HCEC 1CT (cell line): ENCODE results near the gene CPLX1.
"Not testable (repeated sequence)": the region's sequence is repeated elsewhere in the genome, so short reads cannot be mapped to it uniquely, and the experiment has no call there.

Source experiments
- DNase-seq: peaks from one replicate; pipeline ENCODE4 v3.0.0-alpha.2; 2017

CPLX1 gene

DNA sequence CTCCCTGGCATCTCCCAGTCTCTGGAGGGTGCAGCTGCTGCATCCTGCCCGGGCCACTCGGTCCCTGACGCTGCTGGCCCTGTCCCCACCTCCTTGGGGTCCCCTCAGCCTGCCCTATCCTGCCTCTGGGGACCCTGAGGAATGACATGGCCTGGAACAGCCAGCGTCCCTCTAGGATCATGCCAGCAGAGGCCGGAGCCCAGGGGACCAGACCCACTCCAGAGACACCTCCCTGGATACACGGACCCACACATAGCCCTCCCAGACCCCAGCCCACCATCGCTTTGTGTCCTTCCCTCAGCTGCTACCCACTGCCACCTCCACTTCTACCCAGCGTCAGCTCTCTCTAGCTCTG, 35.5 kb downstream of the CPLX1 start:
- no peak for DNase-seq

DNA sequence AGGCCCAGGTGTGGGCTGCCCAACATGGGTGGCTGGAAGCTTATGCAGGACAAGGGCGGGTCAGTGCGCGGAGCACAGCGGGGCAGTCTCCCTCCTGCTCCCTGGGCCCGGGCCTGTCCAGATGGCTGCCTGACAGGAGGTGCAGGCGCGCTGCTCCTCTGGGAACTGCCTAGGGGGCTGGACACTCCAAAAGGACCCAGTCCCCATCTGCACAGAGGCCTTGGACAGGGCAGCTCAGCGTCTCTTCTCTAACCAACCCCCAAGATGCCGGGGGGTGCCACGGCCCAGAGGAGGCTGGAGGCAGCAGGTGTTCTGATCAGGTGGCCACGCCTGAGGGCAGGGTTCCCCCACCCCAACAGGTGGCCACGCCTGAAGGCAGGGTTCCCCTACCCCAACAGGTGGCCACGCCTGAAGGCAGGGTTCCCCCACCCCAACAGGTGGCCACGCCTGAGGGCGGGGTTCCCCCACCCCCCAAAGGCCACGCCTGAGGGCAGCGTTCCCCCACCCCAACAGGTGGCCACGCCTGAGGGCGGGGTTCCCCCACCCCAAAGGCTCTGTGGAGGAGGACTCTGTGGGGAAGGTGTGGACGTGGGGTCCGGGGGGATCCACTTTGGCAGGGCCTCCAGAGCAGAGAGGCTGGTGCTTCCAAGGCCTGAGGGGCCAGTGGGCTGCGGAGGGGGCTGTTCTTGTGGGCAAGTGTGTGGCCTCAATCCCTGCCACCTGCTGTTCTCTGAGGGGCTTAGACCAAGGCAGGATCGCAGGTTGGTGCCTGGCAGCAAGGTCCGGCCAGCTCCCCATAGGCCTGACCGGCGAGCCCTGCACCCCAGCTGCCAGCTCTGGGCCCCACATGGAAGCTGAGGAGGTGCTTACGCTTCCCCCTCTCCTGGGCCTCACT, 36.1 kb downstream of the CPLX1 start:
- no peak for DNase-seq

DNA sequence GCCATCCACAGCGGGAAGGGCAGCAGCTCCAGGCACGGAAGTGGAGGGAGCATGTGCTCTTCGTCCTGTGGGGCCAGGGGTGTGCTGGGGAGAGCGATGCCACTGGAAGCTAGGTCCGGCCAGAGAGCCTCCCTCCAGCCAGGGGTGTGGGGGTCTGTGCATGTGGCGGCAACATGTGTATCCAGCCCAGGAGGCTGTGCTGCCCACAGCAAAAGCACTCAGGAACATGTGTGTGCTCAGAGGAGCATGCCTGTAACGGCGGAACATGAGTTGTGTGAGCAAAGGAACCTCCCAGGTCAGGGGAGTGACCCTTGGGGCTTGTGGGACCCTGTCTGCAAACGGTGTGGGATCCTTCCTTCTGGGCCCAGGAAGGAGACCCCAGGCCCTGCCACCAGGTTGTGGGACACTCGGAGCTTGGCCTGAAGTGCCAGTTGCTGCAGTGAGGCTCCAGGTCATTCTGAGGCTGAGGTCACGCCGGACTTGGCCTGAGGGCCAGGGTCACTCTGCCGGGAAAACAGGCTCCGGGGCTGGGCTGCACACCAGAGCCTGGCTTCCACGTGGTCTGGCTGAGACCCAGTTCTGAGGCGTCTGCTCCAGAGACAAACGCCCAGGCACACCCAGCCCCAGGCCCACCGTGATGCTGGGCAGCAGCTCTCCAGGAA, 37.2 kb downstream of the CPLX1 start:
- DNase-seq, result no peak

DNA sequence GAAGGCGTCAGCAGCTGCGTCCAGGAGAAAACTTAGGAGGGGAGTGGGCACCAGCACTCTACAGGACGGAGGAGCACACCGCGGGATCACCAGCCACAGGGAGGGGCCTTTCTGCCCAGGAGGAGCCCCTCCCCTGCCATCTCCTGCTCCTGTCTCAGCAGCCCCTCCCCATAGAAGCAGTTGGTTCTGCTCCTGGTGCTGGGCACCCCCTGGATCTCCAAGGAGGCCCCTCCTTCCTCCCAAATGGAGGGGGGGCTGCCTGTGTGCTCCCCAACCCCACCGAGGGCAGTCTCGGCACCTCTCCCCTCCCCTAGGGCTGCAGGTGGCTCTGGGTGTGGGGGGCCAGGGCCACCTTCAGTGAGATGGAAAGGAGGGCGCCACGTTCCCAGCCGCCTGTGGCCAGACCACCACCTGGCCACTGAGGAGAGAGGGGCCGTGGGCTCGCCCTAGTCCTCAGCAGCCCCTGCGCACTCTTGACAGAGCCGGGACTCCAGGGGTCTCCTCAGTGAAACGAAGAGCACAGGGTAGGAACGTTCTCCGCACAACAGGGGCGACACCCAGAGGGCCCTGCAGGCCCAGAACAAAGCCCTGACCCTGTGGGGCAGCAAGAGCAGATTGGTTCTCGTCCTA, 37.8 kb downstream of the CPLX1 start:
- no peak for DNase-seq

DNA sequence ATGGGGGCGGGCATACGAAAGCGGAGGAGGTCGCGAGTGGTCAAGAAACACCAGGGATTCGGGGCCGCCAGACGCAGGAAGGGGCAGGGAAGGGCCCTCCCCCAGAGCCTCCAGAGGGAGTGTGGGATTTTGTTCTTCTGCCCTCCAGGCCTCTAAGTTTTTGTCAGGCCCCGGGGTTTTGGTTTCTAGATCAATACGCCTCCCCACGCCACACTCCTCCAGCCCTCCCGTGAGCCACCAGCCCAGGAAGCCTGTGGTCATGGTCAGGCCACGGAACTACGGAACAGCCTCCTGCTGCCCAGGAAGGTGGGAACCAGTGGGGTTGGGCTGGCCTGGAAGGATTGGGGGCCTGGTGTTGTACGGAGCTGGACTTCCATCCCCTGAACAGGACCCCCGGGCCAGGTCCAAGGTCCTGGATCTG, 38.4 kb downstream of the CPLX1 start:
- no peak for DNase-seq

DNA sequence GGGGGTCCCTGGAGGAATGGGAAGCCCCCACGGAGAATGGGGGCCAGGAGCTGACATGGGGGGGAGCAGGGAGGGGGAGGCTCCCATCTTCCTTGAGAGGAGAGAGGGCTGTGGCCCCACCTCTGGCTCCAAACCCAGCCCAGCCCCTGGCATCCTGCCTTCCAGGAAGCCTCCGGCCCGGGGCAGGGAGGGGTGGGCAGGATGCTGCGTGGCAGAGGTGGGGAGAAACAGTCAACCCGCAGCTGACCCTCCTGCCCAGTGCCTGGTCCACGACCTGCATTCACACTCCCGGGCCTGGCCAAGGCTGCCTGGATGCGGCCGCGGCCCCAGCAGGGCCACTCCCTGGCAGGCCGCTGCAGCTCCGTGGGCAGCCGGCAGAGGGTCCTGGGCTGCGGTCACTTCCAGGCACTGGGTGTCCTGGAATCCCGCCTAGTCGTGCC, 39.0 kb downstream of the CPLX1 start:
- DNase-seq, result no peak

DNA sequence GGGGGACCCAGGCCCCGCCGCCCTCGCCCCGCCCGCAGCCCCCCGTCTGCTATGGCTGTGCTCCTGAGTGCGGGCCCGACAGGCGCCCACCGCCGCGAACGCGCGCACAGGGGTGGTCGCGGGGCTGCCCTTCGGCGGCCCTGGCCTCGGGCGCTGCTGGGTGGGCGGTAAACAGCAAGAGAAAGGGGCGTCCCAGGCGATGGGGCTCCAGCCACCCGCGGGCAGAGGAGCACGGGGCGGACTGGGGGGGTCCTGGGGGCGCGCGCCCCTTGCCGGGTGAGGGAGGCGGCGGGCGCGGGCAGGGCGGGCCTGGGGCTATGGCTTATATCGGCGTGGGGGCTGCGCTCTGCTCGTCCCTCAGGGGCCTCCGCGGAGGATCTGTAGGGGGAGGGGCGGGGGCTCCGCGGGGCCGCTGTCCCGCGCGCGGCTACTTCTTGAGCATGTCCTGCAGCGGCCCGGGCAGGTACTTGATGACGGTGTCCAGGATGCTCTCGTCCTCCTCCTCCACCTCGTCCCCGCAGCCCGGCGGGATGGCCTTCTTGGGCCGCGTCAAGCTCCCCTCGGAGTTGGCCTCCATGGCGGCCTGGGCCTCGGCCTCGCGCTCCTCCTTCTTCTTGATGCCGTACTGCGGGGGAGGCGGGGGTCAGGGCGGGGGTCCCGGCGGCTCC, 39.7 kb downstream of the CPLX1 start:
- DNase-seq, result no peak

DNA sequence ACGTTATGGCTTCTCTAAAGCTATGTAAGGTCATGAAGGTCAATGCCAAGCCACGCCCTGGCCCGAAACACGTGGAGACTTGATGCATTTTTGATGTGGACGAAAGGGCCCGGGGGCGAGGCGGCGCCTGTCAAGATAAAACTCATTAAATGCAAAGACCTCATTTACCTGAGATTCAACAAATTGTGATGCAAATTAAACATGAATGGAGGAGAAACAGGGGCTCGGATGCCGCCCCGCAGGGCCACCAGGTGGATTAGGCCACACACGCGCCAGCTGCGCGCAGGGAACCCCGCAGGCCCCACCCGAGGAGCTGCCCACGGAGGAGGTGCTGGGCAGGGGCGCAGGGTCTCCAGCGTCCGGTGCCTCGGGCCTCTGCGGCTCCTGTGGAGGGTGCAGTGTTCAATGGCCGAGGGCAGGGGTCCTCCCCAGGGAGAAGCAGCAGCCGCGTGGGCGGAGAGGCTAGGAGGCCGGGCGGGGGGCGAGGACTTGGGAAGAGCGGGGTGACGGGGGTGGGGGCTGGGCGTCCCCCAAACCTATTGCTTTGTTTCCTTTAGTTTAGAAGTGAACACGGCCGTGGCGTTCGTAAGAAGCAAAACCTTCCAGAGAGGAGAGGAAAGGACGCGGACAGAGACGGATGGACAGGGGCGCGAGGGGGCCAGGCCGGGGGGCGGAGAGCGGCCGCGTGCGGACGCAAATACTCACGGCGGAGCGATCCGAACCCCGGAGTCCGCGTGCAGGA, 40.4 kb downstream of the CPLX1 start:
- no peak for DNase-seq

DNA sequence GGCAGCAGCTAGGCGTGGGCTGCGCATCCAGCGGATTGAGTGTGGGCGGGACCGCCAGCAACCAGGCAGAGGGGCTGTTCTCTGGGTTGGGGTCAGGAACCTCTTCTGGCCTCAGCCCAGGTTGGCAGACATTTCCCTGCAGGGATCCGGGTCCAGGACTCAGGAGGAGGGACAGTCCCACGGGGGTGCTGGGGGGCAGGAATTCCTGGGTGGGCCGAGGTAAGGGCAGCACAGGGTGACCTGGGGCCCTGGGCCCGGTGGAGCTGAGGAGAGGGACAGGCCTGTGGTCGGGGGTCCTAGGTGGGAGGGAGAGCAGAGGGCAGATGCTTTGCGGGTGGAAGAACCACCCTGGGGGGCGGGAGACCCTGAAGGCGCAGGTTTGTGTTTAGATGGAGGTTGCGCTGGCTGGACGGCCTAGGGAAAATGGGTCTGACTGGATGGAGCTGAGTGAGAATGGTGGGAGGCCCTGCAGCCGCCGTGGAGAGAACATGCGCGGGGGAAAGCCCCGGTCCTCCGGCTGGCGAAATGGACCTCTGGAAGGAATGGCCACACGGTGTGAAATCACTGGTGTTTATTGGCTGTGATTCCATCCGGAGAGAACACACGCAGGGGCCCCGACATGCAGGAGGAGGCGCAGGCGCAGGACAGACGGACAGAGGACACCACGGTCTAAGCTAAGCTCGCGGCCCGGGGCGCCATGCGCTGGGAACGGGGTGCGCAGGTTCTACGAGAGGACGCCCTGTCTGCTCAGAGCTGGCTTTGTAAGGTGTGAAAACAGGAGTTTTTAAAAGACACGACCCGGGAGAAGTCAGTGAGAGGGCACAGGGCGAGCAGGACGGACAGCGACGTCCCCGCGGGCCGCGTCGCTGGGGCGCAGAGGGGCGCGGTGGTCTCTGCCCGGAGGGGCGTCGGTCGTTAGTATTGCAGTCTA, 41.3 kb downstream of the CPLX1 start:
- DNase-seq, result no peak

DNA sequence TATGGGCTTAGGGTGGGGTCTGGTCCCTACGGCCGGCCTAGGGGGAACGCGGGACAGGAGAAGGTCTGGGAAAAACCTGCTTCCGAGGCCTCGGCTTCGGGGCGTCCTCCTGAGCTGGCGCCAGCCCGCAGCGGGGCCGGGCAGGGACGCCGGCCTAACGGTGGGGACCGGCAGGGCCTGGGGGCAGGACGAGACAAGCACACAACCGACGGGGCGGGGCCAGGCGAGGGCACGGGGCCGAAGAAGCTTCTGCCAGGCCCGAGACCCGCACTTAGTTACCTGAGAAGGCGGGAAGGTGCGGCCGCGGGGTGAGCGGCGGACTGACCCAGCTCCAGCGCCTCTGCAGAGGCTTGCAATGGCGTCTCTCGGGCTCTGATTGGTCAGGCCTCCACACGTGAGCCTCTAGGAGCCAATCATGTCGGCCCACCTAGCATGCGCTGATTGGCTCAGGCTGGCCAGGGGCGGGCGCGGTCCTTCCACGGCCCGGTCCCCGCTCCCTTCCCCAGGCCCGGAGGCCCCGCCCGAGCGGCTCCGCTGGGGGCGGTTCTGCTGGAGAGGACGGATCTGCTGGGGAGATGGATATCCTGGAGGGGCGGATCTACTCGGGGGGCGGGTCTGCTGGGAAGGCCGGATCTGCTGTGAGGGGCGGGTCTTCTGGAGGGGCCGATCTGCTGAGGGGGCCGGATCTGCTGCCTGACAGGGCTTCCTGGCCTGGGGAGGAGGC, 44.3 kb downstream of the CPLX1 start:
- DNase-seq, result peak; percentile 95

DNA sequence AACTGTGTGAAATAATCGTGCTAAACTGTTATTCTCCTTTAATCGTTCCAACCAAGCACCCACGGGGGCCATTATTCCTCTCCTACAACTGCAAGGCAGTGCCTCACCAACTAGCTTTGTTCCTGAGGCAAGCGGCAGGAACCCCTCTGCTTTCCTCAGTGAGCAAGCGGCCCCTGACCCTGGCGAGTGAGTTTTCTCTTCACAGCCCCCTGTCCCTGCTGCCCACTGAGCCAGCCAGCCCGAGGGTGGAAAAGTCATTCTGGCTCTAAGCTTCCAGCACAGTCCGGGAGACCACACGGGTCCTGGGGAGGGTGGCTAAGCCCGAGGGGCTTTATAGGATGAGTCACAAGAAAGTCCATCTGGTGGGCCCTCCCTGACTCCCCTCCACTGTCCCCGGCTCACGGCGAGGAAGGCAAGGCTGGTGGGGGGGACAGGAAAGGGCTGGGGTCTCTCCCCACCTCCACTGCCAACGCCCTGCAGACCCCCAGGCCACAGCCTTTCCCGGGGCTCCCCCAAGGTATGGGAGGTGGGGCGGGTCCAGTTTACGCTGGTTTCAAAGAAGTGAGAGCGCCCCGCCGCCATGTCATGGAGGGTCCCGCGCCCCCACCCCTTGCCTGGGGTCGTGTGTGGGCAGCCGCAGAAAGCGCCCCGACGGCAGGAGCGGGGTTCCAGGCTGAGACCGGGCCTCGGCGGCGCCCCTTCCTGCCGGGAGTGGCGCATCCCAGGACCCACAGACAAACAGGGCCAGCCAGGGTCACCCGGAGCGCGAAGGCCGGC, 45.0 kb downstream of the CPLX1 start:
- no peak for DNase-seq

DNA sequence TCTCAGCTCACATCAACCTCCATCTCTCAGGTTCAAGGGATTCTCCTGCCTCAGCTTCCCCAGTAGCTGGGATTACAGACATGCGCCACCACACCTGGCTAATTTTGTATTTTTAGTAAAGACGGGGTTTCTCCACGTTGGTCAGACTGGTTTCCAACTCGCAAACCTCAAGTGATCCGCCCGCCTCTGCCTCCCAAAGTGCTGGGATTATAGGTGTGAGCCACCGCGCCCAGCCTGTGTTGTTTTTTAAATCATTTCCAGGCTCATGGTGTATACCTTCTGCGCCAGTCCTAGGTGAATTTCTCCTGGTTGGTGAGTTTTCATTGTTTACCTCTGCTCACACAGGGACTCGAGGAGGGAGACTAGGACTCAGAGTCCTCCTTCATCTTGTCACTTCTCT, 45.7 kb downstream of the CPLX1 start:
- DNase-seq, result not testable (repeated sequence)

DNA sequence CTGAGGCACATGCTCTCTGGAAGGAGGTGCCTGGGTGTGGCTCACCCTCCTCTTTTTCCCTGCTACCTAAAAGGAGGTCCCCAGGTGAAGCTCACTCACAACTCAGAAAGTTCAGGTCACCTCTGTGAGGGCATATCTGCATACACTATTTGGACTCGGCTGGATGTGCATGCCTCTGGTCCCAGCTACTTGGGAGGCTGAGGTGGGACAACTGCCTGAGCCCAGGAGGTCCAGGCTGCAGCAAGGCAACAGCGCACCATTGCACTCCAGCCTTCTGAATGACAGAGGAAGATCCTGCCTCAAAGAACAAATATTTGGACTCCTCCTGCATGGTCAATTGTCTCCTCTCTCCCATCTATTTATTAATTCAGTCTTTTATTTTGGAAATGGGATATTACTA, 46.4 kb downstream of the CPLX1 start:
- no peak for DNase-seq

DNA sequence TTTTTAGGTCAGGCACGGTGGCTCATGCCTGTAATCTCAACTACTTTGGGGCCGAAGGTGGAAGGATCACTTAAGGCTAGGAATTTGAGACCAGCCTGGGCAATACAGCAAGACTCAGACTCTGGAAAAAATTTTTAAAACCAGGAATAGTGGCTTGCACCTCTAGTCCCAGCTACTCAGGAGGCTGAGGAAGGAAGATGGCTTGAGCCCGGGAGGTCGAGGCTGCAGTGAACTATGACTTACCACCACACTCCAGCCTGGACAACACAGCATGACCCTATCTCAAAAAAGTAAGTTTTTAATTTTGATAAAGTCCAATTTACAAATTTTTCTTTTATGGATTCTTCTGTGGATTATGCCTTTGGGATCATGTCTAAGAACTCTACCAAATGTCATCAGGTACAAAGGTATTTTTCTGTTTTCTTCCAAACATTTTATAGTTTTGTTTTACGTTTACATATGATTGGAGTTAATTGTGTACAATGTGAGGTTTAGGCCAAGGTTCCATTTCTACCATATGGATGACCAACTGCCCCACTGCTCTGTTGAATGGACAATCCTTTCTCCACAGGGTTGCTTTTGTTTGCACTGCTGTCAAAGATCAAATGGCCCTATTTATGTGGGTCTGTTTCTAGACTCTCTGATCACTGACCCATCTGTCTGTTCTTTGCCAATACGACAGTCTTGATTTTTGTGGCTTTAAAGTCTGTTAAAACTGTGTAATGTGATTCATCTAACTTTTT, 48.2 kb downstream of the CPLX1 start:
- no peak for DNase-seq

DNA sequence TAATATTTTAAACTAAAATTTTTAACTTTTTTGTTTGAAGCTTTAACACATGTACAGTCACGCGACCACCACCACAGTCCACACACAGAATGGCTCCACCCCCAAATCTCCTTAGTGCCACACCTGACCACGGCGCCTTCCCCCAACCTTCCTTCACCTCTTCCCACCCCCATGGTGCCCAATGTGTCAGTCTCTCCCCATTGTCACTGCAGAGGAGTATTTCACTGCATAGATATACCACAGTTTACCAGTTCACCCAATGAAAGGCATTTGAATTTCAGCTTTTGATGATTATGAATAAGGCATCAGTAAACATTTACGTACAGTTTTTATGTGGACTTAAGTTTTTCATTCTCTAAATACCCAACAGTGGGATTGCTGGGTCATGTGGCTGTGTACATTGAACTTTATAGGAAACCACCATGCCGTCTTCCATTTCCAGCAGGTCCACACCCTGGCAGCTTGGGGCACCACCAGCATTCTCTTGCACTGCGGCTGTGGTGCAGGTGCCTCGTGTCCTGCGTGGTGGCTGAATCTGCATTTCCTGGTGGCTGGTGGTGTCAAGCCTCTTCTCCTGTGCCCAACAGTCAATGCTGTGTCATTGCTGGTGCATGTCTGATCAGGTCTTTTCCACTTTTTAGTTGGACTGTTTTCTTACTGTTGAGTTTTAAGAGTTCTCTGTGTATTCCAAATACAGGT, 49.0 kb downstream of the CPLX1 start:
- DNase-seq, result no peak

DNA sequence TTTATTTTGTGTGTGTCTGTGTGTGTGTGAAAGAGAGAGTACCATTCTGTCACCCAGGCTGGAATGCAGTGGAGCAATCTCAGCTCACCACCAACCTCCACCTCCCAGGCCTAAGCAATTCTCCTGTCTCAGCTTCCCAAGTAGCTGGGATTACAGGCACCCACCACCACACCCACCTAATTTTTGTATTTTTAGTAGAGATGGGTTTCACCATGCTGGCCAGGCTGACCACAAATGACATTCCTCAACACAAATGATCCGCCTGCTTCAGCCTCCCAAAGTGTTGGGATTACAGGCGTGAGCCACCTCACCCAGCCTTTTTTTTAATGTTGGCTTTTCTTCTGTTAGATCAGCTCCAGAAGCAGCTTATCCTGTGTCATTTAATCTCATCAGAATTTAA, 50.4 kb downstream of the CPLX1 start:
- not testable (repeated sequence) for DNase-seq

DNA sequence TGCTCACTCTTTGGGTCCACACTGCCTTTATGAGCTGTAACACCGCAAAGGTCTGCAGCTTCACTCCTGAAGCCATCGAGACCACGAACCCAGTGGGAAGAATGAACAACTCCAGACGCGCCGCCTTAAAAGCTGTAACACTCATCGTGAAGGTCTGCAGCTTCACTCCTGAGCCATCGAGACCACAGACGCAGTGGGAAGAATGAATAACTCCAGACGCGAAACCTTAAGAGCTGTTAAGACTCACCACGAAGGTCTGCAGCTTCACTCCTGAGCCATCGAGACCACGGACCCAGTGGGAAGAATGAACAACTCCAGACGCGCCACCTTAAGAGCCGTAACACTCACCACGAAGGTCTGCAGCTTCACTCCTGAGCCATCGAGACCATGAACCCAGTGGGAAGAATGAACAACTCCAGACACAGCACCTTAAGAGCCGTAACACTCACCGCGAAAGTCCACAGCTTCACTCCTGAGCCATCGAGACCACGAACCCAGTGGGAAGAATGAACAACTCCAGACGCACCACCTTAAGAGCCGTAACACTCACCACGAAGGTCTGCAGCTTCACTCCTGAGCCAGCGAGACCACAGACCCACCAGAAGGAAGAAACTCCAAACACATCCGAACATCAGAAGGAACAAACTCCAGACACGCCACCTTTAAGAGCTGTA, 51.4 kb downstream of the CPLX1 start:
- DNase-seq, result not testable (repeated sequence)

DNA sequence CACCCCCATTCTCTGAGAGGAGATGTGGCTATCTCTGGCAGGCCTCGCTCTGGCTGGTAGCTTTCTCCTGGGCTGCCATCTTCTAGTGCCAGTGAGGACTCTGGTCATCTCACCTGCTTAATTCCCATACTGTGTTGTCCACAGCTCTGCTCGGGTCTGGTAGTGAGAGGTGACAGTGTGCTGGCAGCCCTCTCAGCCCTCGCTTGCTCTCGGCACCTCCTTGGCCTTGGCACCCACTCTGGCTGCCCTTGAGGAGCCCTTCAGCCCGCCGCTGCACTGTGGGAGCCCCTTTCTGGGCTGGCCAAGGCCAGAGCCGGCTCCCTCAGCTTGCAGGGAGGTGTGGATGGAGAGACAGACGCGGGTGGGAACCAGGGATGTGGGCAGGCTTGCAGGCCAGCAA, 52.7 kb downstream of the CPLX1 start:
- no peak for DNase-seq
